AG04450 (cell line): ENCODE data around the gene CRLF2. TPM values are rescaled to one million over a fixed set of nuclear protein-coding genes. Genes with fewer than 3 reads are reported as not detected.
"Not testable (repeated sequence)": the region's sequence is repeated elsewhere in the genome, so short reads cannot be mapped to it uniquely, and the experiment has no call there.

ENCODE experiments used
- CTCF ChIA-PET: fragments of 300-600, 350-600 bp; formaldehyde crosslinking; extraction: SDS; loops from one replicate; lab custom pipeline; 2022; ENCODE audit warnings: antibody characterized with exemption, inconsistent platforms; lab: Charles Lee
- POLR2A ChIA-PET: fragments of 350-600 bp; formaldehyde crosslinking; extraction: SDS; loops from one replicate; lab custom pipeline; 2021; ENCODE audit warnings: antibody characterized with exemption, inconsistent platforms; lab: Yijun Ruan, JAX
- DNase-seq: peaks from one replicate; pipeline ENCODE4 v3.0.0-alpha.2; 2011; ENCODE audit warnings: low read depth, low spot score
- H3K27ac ChIP-seq: one replicate; pipeline ENCODE4 v1.5.1; 2012; ENCODE audit warnings: low read depth, low read length, control low read depth
- H3K27me3 ChIP-seq: one replicate; pipeline ENCODE4 v1.6.0; 2012; ENCODE audit warnings: low read length; ENCODE audit not compliant: control insufficient read depth, insufficient read depth
- H3K4me3 ChIP-seq: 2 replicates; pipeline ENCODE4 v1.5.1; 2011; ENCODE audit warnings: mild to moderate bottlenecking, low read depth, low read length, control low read depth
- H3K9me3 ChIP-seq: 2 replicates; pipeline ENCODE4 v1.5.1; 2012; ENCODE audit warnings: low read length; ENCODE audit not compliant: control insufficient read depth, insufficient read depth
- CTCF ChIP-seq: IDR thresholded peaks from 2 replicates; pipeline ENCODE4 v1.5.1; 2011; ENCODE audit warnings: low read depth, low read length, control low read depth, inconsistent platforms
- polyA plus RNA-seq: library from polyadenylated mRNA; depleted of rRNA; stranded (reverse); fragments of >200 nt; gene quantifications from 2 replicates; pipeline ENCODE4 v1.2.3, GENCODE V29; 2011

The CRLF2 gene
- polyA plus RNA-seq, 1 experiment = not detected

GRCh38 chrX:1239681-1240142 is 27.3 kb upstream of the CRLF2 start:
- Histone ChIP-seq H3K27me3 (no peaks in the 10 kb centered on the region), H3K4me3 (no peak overlapping the region), H3K27ac (no peak overlapping the region), H3K9me3 (peaks cover 56% of the 10 kb centered on the region)
- ChIA-PET CTCF (no interaction called here), POLR2A (no interaction called here)
- no peak for DNase-seq
- TF ChIP-seq CTCF = no peak

GRCh38 chrX:1231850-1232465 is 19.5 kb upstream of the CRLF2 start:
- Histone ChIP-seq H3K4me3 (no peak overlapping the region), H3K9me3 (peaks cover 61% of the 10 kb centered on the region), H3K27ac (no peak overlapping the region), H3K27me3 (no peaks in the 10 kb centered on the region)
- no peak for DNase-seq
- ChIA-PET POLR2A (no interaction called here), CTCF (no interaction called here)
- no peak for TF ChIP-seq CTCF

GRCh38 chrX:1228101-1228500 is 15.7 kb upstream of the CRLF2 start:
- DNase-seq, POLR2A ChIA-PET, H3K4me3 ChIP-seq, H3K27ac ChIP-seq, CTCF ChIA-PET, H3K27me3 ChIP-seq: not testable (repeated sequence)
- H3K9me3 ChIP-seq = peaks cover 63% of the 10 kb centered on the region

DNA sequence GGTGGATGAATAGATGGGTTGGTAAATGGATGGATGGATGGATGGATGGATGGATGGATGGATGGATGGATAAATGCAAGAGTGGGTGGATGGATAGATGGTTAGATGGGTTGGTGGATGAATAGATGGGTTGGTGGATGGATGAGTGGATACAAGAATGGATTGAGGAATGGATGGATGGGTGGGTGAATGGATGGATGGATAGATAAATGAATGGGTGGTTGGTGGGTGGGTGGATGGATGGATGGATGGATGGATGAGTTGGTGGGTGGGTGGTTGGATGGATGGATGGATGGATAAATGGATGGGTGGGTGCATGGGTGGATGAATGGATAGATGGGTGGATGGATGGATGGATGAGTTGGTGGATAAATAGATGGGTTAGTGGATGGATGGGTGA is 13.8 kb upstream of the CRLF2 start:
- no peak overlapping the region for H3K4me3 ChIP-seq
- no peak for DNase-seq
- CTCF ChIA-PET = no interaction called here
- no peak for TF ChIP-seq CTCF
- H3K27ac ChIP-seq = no peak overlapping the region
- POLR2A ChIA-PET = no interaction called here
- no peaks in the 10 kb centered on the region for H3K27me3 ChIP-seq
- H3K9me3 ChIP-seq = peaks cover 52% of the 10 kb centered on the region

- ChIA-PET CTCF (no interaction called here), POLR2A (no interaction called here)
- no peak for TF ChIP-seq CTCF
- H3K4me3 ChIP-seq = no peak overlapping the region
- no peak overlapping the region for H3K27ac ChIP-seq
- no peaks in the 10 kb centered on the region for H3K27me3 ChIP-seq
- peaks cover 39% of the 10 kb centered on the region for H3K9me3 ChIP-seq
- DNase-seq = no peak
Measured at GRCh38 chrX:1224954-1225353, 12.5 kb upstream of the CRLF2 start.
